Retinal pigment epithelial cell (primary cell): ENCODE results near the gene PLEKHA3.

ENCODE experiments used
- DNase-seq: peaks from one replicate; pipeline ENCODE4 v3.0.0-alpha.2; 2010; ENCODE audit warnings: low read depth
- H3K4me3 ChIP-seq: 2 replicates; pipeline ENCODE4 v1.5.1; 2011; ENCODE audit warnings: mild to moderate bottlenecking, low read length, control low read depth, moderate library complexity
- TF ChIP-seq, protein P1 (sequence below): conservative IDR thresholded peaks from 2 replicates; pipeline ENCODE4 v1.5.1; 2011; ENCODE audit warnings: low read depth, low read length, control low read depth, inconsistent platforms

The PLEKHA3 gene

DNA sequence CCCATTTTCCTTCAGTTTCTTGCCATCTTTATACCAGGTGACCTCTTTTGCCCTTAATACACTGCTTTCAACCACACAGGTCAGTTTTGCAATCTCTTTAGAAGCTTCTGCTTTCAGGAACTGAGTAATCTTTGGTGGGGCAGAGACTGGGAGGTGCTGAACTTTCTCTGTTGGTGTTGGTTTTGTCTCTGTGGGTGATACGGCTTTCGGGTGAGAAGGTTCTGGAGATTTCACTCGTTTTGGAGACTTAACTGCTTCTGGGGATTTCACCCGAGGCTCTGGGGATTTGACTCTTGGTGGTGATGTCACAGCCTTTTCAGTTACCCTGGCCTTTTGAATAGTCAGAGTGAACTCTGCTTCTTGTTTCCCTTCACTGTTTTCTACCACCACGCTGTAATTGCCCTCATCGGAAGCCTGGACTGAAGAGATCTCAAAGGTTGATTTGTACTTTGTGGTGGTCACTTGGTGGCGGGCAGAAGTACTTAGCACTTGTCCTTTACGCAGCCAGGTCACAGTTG, 50.4 kb downstream of the PLEKHA3 start:
- TF ChIP-seq, protein P1, sequence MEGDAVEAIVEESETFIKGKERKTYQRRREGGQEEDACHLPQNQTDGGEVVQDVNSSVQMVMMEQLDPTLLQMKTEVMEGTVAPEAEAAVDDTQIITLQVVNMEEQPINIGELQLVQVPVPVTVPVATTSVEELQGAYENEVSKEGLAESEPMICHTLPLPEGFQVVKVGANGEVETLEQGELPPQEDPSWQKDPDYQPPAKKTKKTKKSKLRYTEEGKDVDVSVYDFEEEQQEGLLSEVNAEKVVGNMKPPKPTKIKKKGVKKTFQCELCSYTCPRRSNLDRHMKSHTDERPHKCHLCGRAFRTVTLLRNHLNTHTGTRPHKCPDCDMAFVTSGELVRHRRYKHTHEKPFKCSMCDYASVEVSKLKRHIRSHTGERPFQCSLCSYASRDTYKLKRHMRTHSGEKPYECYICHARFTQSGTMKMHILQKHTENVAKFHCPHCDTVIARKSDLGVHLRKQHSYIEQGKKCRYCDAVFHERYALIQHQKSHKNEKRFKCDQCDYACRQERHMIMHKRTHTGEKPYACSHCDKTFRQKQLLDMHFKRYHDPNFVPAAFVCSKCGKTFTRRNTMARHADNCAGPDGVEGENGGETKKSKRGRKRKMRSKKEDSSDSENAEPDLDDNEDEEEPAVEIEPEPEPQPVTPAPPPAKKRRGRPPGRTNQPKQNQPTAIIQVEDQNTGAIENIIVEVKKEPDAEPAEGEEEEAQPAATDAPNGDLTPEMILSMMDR, result no peak
- no peak for DNase-seq

DNA sequence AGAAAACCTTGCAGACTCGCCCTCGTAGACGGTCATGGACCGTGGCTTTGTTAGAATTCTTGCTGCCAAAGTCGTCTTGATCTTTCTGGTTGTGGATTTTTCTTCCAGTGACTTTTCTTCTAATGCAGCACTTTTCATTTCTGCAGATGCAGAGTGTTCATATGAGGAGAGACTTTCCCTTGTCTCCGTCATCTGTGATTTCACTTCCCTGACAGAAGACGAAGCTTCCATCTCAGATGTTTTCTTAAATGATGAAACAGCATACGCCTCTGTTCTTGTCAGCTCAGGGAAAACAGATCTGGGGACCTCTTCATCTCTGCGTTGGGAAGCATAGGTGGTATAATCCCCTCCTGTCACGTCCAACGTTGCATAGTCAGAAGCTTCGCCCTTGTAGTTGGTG, 50.9 kb downstream of the PLEKHA3 start:
- no peak for DNase-seq
- no peak overlapping the region for H3K4me3 ChIP-seq
- TF ChIP-seq, protein P1, result no peak

More for the DNA sequence above, 50.4 kb downstream of the PLEKHA3 start:
- H3K4me3 ChIP-seq, result no peak overlapping the region

DNA sequence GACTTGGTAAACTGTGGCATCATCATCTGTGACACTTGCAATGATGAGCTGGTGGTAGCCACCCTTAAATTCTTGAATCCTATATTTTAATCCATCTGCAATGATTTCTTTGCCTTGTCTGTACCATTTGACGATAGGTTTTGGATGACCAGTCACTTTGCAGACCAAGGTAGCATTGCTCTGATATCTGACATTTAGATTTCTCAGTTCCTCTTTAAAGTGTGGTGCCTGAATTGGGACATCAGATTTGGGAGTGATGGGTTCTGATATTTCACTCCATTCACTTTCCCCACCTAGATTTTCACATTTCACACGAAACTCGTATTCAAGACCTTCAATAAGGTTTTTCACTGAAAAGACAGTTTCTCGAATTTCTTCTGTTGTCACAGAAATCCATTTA, 55.8 kb downstream of the PLEKHA3 start:
- TF ChIP-seq, protein P1, result no peak
- H3K4me3 ChIP-seq, result no peak overlapping the region
- DNase-seq, result no peak

DNA sequence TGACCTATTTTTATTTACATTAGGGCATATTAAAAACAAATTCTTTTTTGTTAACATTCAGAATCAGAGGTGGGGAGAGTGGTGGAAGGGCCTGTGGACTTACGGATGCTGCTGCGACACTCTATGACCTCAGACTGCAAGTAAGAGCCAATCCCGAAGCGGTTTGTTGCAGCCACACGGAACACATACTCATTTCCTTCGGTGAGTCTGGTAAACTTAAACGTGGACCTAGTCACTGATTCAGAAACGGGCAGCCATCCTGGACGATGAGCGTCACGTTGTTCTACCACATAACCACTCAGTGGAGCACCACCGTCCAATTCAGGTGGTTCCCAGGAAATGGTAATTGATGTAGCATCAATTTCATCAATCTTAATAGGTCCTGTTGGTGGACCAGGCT, 61.9 kb downstream of the PLEKHA3 start:
- TF ChIP-seq, protein P1, result no peak
- H3K4me3 ChIP-seq, result no peak overlapping the region
- DNase-seq, result no peak

DNA sequence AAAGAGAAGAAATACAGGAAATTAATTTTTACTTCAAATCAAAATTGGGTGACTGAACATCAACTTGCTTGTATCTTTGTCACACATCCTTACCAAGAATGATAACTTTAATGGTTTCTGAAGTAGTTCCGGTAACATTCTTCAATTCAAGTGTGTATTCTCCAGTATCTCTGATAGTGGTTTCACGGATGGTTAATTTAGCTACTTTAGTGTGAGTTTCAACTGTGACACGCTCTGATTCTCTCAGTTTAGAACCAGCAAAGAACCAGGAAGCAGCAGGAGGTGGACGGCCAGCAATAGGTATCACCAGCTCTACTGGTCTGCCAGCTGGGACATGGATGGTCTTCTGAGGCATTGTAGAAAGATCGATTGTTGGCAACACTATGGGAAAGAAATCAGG, 62.3 kb downstream of the PLEKHA3 start:
- DNase-seq, result no peak
- no peak overlapping the region for H3K4me3 ChIP-seq
- TF ChIP-seq, protein P1, result no peak

DNA sequence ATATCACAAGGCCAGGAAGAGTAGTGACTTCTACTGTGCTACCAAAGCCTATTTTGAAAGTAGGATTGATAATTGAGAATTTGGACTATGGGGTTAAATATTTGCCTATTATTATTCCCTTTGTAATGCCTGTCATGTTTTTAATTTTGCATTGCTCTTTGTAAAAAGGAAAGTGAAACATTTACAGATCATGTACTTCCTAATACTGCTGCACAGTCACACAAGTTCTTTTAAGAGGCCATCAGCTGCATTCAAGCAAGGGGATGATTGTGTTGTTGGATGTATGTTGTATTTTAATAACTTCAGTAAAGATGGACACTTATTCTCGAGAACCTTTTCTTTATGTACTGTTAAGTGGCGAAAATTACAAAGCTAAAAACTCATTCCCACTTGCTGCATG, 70.1 kb downstream of the PLEKHA3 start:
- TF ChIP-seq, protein P1, result no peak
- DNase-seq, result no peak
- H3K4me3 ChIP-seq, result no peak overlapping the region

DNA sequence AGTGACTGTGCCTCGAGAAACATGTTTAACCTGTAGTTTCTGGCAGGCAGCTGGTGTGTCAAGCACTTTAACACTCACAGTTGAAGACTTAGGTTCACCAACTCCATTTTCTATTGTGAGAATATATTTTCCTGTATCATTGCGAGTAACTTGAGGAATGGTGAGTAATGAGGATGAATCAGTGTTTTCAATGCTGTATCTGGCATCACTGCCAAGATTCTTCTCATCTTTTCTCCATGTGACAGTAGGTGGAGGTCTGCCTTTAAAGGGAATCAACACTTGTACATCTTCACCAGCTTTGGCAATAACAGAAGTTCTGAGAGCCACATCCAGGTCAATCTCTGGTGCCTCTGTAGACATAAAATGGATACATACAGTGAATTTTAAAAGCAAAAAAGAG, 72.8 kb downstream of the PLEKHA3 start:
- DNase-seq, result no peak
- H3K4me3 ChIP-seq, result no peak overlapping the region
- TF ChIP-seq, protein P1, result no peak
